ENCODE results near the gene PPIL6.

DNA sequence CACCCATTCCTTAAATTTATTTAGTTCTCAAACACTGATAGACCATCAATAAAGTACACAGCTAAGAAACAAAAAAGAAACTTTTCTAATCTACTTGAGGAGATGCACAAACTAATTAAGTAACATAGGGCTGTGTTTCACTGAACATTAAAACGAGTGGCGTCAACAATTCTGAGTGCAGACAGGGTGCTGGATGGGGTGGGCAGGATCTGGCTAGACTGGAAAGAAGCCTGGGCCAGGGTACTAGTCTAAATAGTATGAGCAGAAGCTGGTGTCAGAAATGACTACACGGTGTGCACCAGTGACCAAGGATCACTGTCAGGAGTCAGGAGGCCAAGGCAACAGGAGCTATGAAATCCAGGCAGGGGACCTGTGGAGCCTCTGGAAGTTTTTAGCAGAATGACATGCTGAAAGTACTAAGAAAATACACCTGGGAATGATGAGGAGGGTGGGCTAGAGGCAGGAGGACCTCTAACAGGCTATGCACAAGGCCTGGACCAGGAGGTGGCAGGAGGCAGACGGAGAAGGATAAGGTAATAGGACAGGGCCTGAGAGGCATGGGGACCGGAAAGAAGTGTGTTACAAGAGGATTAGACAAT, 29.3 kb upstream of the PPIL6 start:
- TF ChIP-seq TEAD4 (IDR thresholded peaks at IDR 0.05; ENCODE audit: borderline replicate concordance, insufficient read depth) (no peak), FOXJ3 (CRISPR knock-in tag; IDR thresholded peaks at IDR 0.05) (no peak), SIN3A (IDR thresholded peaks at IDR 0.05; ENCODE audit: borderline replicate concordance, low read depth, low read length) (no peak), FOXM1 (IDR thresholded peaks at IDR 0.05; ENCODE audit: low read depth) (no peak), TAF1 (IDR thresholded peaks at IDR 0.05; ENCODE audit: borderline replicate concordance, low read depth, low read length) (no peak), POLR2AphosphoS5 (IDR thresholded peaks at IDR 0.05; ENCODE audit: low read depth, low read length) (no peak), ELF1 (IDR thresholded peaks at IDR 0.05) (no peak), RFX5 (IDR thresholded peaks at IDR 0.05; ENCODE audit: low read length) (no peak), SMC3 (IDR thresholded peaks at IDR 0.05; ENCODE audit: low read depth, low read length) (no peak), CHD2 (IDR thresholded peaks at IDR 0.05; ENCODE audit: low read length, partially characterized antibody) (no peak)
- TF ChIP-seq, protein P1, sequence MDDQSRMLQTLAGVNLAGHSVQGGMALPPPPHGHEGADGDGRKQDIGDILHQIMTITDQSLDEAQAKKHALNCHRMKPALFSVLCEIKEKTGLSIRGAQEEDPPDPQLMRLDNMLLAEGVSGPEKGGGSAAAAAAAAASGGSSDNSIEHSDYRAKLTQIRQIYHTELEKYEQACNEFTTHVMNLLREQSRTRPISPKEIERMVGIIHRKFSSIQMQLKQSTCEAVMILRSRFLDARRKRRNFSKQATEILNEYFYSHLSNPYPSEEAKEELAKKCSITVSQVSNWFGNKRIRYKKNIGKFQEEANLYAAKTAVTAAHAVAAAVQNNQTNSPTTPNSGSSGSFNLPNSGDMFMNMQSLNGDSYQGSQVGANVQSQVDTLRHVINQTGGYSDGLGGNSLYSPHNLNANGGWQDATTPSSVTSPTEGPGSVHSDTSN (IDR thresholded peaks at IDR 0.05) = no peak
- TF ChIP-seq, protein P2, sequence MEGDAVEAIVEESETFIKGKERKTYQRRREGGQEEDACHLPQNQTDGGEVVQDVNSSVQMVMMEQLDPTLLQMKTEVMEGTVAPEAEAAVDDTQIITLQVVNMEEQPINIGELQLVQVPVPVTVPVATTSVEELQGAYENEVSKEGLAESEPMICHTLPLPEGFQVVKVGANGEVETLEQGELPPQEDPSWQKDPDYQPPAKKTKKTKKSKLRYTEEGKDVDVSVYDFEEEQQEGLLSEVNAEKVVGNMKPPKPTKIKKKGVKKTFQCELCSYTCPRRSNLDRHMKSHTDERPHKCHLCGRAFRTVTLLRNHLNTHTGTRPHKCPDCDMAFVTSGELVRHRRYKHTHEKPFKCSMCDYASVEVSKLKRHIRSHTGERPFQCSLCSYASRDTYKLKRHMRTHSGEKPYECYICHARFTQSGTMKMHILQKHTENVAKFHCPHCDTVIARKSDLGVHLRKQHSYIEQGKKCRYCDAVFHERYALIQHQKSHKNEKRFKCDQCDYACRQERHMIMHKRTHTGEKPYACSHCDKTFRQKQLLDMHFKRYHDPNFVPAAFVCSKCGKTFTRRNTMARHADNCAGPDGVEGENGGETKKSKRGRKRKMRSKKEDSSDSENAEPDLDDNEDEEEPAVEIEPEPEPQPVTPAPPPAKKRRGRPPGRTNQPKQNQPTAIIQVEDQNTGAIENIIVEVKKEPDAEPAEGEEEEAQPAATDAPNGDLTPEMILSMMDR (IDR thresholded peaks at IDR 0.05) = no peak
- TF ChIP-seq, protein P3, sequence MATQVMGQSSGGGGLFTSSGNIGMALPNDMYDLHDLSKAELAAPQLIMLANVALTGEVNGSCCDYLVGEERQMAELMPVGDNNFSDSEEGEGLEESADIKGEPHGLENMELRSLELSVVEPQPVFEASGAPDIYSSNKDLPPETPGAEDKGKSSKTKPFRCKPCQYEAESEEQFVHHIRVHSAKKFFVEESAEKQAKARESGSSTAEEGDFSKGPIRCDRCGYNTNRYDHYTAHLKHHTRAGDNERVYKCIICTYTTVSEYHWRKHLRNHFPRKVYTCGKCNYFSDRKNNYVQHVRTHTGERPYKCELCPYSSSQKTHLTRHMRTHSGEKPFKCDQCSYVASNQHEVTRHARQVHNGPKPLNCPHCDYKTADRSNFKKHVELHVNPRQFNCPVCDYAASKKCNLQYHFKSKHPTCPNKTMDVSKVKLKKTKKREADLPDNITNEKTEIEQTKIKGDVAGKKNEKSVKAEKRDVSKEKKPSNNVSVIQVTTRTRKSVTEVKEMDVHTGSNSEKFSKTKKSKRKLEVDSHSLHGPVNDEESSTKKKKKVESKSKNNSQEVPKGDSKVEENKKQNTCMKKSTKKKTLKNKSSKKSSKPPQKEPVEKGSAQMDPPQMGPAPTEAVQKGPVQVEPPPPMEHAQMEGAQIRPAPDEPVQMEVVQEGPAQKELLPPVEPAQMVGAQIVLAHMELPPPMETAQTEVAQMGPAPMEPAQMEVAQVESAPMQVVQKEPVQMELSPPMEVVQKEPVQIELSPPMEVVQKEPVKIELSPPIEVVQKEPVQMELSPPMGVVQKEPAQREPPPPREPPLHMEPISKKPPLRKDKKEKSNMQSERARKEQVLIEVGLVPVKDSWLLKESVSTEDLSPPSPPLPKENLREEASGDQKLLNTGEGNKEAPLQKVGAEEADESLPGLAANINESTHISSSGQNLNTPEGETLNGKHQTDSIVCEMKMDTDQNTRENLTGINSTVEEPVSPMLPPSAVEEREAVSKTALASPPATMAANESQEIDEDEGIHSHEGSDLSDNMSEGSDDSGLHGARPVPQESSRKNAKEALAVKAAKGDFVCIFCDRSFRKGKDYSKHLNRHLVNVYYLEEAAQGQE (IDR thresholded peaks at IDR 0.05; ENCODE audit: low read depth, low read length) = no peak
- TF ChIP-seq, protein P4, sequence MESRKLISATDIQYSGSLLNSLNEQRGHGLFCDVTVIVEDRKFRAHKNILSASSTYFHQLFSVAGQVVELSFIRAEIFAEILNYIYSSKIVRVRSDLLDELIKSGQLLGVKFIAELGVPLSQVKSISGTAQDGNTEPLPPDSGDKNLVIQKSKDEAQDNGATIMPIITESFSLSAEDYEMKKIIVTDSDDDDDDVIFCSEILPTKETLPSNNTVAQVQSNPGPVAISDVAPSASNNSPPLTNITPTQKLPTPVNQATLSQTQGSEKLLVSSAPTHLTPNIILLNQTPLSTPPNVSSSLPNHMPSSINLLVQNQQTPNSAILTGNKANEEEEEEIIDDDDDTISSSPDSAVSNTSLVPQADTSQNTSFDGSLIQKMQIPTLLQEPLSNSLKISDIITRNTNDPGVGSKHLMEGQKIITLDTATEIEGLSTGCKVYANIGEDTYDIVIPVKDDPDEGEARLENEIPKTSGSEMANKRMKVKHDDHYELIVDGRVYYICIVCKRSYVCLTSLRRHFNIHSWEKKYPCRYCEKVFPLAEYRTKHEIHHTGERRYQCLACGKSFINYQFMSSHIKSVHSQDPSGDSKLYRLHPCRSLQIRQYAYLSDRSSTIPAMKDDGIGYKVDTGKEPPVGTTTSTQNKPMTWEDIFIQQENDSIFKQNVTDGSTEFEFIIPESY (IDR thresholded peaks at IDR 0.05; ENCODE audit: borderline replicate concordance, low read depth) = no peak
